ENCODE data around the gene KLHL2. TPM values are rescaled to one million over a fixed set of nuclear protein-coding genes. Genes with fewer than 3 reads are reported as not detected.
"Not testable (repeated sequence)": the region's sequence is repeated elsewhere in the genome, so short reads cannot be mapped to it uniquely, and the experiment has no call there.

KLHL2 gene
- total RNA-seq, 1 donor from 2014 or later, result 51.8 TPM

DNA sequence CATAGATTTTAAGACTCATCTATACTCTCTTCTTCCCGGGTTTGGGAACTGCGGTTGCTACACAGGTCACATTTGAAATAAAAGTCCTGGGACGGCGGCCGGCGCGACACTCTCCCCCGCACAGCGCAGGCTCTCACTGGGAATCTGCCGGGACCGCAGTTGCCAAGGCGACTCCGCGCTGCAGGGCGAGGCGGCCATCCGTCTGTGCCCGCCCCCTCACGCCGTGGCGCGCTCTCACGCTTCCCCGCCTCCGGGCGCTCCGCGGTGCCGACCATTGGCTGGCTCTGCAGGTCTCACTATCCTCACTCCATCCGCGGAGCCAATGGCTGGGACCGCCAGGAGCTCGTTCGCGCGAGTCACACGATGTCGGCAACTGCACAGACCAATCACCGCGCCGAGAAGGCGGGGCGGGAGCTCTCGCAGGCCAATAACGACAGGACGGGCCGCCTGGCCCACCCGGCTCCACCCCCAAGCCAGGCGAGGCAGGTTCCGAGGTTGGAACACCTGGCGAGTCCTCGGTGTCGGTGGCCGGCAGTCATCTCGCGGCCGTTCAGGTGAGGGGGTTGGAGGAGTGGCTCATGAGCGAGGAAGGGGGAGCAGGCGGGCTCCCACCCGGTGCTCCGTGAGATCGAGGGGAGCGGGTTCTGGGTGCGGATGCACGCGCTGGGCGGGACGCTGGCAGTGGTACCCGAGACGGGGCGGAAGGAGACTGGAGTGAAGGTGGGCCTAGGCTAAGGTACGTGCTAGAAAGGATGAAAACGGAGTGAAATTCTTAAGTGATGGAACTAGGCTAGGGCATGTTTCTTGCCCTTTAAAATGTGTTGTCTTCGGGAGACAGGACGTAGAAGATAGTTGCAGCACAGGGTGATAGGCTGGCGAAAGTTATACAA is 120.1 kb downstream of the KLHL2 start, which contains the start of gene MSMO1:
Gene MSMO1 (plus strand): TSS at position 459 of the 890 bp plus-strand sequence. CDS start 5,702 bp downstream, outside the sequence.
- DNase-seq (ENCODE audit: low spot score), result peak; percentile 100

DNA sequence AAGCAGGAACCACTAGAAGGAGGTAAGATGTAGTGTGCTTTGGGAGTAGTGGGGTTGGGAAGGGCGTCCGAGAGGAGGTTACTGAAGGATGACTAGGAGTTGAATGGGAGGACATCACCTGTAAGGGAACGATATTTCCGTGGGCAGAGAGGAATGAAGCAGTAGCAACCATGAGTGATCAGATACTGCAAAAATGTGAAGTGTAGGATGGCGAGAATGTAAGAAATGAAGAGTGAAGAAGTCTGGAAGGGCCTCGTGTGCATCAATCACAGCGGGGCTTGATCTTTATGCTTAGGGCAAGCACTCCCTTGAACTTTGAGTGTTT is 120.7 kb downstream of the KLHL2 start:
- no peak for DNase-seq (ENCODE audit: low spot score)

DNA sequence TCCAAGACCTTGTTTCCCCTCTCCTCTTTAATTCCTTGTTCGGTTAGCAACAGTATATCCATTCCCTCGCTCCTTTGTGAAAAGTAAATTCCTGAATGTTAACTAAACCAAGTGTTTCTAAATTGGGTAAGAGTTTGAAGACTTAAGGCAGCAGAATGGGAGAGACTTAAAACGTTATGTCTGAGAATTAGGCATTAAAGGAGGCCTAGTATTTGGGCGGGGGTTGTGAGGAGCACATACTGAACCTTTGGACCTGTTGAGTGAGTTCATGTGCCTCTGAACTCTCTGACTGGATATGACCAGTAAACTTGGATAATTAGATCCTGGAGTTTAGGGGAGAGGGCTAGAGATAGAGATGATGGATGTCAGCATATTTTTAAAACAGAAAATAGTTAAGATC is 121.3 kb downstream of the KLHL2 start:
- DNase-seq (ENCODE audit: low spot score), result no peak

DNA sequence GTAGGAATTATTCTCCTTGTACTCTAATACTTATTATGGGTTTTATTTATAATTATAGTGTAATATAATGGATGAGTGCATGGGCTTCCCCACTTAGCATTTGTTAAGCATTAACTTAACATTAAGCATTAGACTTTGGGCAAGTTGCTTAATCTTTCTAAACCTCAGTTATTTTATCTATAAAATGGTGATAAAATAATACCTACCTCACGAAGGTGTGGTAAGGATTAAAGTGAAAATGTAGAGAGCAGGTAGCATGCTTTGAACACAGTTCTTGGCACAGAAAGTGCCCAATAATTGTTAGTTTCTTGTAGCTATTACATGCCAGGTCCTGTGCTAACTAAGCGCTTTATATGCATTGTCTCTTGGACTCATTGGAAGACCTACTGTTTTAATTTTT is 122.7 kb downstream of the KLHL2 start:
- DNase-seq (ENCODE audit: low spot score), result no peak

DNA sequence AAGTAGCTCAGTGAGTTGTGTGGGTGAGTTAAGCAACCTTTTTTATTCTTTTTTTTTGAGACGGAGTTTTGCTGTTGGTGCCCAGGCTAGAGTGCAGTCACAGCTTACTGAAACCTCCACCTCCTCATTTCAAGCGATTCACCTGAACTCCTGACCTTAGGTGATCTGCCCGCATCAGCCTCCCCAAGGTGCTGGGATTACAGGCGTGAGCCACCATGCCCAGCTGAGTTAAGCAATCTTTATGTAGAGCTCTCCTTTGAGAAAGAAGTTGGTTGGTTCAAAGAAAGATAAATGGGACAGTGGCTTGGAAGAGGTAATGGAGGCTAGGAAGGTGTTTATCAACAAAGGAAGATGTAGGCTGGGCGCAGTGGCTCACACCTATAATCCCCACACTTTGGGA is 123.3 kb downstream of the KLHL2 start:
- DNase-seq (ENCODE audit: low spot score), result no peak

DNA sequence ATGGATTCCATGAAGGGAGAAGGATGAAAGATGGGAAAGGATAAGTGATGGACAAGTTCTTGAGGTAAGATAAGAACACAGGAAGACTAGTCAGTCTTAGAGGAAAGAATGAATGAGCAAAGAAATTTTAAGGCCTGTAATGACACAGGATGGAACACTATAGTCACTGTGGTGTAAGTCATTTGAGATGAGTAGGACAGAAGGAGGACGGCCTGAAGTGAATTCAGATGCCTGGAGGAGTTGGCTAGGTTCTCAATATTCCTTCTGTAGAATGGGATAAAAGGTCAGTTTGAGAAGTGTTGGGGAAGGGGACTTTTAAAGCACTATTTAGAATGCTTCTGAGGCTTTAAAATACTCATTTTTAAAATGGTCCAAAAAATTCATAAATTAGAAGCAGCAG is 124.0 kb downstream of the KLHL2 start:
- no peak for DNase-seq (ENCODE audit: low spot score)

DNA sequence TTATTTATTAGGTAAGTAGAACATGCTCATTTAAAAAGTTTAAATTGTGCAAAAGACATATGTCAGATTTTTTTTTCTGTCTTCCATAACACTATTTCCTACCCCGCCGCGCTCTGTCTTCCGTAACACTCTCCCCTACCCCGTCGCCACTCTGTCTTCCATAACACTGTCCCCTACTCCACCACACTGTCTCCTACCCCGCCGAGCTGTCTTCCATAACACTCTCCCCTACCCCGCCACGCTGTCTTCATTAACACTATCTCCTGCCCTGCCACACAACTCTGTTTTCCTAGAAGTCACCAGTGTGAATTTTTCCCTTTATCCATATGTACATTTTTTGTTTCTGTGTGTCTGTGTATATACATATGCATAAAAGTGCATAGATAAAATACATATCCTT is 124.5 kb downstream of the KLHL2 start:
- no peak for DNase-seq (ENCODE audit: low spot score)

DNA sequence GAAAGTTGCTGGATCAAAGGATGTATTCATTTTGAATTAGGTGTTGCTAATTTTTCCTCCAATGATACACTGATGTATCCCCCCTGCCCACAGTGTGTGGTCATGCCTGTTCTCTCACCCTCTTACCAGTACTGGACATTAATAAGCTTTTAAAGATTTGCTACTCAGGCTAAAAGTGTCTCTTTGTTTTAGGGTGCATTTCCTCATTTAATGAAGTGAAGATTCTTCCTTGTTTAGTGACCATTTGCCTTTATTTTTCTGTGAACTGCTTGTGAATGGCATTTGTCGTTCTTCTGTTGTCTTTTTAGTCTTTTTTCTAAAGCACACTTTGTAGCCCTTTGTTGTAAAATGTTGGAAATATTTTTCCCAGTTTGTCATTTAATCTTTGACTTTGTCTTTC is 125.1 kb downstream of the KLHL2 start:
- DNase-seq (ENCODE audit: low spot score), result no peak

DNA sequence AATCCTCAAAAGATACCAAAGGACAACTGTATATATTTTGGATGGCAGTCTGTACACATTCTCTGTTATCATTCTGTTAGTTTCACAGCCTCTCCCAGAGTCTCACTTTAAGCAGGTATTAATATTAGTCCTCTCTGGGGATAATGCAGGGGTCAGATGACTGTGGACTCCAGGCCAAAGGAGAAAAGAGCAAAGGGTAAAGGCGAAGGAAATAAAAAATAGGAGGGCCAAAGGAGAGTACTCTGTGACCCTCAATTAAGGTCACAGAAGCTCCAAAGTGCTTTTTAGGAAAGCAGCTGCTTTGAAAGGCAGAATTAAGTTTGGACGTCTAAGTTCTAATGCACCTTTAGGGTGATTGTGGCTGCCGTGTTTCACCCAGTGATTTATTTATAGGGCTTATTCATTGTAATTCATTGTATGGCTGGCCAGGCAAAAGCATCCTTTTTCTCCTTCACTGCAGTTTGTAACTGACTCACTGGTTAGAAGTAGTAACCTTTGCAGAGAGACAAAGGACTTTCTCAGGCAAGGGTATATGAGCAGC is 127.9 kb downstream of the KLHL2 start:
- no peak for DNase-seq (ENCODE audit: low spot score)

DNA sequence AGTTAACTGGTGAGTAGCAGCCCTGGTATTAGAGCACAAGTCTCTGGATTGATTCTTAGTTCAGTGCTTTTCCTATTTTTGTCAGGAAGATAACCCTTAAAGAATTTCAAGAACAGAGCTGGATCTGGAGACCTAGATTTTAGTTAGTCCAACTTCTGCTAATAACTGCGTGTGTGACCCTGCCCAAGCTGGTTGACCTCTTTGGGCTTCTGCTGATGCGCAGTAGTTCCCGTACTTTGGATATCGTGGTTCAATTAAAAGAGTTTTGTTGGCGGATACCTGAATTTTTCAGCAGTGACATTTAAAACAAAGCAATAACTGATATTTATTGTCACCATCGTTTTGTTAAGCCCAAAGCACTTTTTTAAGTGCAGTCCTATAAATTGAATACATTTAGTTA is 129.4 kb downstream of the KLHL2 start:
- DNase-seq (ENCODE audit: low spot score), result no peak

DNA sequence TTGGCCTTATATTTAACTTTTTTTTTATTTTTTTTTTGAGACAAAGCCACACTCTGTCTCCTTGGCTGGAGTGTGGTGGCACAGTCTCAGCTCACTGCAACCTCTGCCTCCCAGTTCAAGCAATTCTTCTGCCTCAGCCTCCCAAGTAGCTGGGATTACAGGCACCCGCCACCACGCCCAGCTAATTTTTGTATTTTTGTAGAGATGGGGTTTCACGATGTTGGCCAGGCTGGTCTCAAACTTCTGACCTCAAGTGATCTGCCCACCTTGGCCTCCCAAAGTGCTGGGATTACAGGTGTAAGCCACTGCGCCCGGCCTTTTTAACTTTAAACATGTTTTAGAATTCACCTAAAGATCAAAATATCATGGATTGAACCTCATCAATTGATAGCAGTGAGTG is 135.0 kb downstream of the KLHL2 start:
- DNase-seq (ENCODE audit: low spot score), result not testable (repeated sequence)

DNA sequence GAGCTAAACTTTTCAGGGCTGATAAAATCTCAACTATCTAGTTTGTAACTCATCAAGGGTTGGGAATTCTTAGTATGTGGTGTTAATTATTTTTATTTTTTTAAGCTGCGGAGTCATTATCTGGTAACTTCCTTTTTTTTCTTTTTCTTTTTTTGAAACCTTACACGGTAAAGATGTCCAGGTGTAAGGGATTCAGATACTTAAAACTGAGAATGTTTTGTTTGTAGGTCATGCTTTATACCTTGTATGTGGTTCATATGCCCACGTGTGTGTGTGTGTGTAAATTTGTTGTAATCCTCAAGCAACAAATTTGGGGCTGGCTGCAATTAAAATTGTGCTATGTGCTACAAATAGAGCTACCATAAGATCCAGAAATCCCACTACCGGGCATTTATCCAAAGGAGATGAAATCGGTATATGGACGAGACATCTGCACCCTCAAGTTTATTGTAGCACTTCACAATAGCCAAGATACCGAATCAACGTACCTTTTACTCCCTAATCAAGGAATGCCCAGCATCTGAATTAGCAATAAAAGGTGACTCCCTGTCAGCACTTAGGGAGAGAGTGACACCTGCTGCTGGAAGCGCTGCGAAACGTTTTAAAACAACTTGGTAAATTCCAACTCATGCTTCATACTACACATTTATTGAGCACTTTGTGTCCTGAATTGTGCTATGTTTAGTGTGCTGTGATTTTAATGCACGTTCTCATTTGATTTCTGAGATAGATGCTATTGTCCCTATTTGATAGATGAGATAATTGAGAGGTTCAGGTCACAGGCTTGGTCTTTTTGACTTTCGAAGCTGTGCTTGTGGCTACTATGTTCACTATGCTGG is 136.2 kb downstream of the KLHL2 start:
- DNase-seq (ENCODE audit: low spot score), result no peak

DNA sequence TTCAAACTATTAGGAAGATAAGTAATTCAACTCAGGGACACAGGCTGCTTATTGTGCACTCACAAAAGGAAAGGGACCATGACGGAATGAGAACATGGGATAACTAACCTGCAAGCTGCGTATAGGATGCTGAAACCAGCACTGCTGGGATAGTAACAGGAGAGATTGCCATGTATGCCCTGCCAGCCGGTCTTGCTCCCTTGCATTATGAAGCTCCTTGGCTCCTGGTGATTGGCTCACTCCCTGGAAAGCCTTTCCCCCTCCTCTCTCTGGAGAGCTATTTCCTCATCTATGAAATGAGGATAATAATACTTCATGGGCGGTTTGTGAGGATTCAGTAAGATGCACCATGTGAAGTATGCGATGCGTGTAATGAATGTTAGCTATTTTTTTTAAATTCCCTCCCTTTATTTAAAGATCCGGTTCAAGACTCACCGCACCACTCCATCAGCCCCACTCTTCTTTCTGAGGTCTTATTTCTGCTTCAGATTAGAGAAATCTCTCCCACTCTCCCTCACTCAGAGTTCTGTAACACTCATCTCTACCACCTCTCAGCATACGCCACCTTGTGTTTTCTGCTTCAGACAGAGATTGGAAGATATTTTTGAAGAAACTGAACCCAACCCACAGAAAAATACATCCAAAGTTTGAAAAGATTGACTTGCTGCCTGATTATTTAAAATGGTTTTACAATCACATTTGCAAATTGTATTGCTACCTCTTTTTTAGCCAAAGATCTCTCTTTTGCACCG is 138.5 kb downstream of the KLHL2 start:
- DNase-seq (ENCODE audit: low spot score), result no peak

DNA sequence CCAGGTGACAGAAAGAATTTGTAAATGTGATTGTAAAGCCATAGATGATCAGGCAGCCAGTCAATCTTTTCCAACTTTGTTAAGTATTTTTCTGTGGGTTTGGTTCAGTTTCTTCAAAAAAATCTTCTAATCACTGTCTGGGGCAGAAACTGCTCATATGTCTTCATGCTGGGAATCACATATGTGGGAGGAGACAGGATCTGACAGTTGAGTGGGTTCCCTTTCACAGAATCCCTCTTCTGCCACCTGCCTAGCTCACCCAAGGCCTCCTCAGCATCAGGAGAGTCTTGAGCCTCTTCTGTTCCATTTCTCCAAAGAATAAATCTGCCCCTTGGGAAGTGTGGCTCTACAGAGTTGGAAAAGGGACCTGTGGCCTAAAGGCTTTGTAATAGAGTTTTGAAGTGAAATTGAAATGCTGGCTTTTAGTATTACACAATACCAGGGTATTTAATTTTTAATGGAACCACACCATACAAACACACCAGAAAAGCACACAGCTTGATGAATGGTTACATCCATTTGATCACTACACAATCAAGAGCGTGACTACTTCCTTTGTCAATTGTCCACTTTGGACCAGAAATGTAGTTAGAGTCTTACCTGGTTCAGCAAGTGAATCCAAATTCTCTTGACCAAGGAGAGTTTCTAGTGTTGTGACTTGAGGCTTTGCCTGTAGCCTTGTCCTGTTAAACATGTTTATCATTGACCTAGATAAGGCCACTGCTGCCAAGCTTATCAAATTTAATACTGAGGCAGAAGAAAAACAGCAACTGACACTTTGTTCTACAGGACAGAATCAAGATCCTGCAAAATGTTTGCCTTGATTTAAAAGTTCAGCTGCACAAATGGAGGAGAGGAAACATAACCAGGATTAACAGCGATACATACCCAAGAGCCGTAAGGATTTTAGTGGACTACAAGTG is 140.5 kb downstream of the KLHL2 start:
- DNase-seq (ENCODE audit: low spot score), result no peak

DNA sequence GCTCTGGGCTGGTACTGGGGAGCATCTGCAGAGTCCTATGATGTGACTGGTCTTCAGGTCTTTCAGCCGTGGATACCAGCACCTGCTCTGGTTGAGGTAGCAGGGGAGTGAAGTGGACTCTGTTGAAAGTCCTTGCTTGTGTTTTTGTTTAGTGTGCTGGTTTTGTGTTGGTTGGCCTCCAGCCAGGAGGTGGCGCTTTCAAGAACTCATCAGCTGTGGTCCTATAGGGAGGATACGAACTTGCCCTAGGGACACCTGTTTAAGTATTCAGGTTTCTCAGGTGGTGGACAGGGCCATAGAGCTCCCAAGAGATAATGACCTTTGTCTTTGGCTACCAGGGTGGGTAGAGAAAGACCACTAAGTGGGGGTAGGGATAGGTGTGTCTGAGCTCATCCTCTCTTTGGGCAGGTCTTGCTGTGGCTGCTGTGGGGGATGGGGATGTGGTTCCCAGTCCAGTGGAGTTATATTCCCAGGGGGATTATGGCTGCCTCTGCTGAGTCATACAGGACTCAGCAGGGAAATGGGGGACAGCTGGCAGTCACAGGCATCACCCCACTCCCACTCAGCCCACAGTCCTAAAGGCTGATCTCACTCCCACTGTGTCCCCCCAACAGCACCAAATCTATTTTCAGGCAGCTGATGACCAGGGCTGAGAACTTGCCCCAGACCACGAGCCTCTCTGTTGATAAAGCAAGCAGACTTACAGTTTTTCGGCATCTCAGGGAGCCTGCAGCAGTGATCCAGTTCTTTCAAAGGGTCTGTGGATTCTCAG is 144.2 kb downstream of the KLHL2 start:
- no peak for DNase-seq (ENCODE audit: low spot score)

DNA sequence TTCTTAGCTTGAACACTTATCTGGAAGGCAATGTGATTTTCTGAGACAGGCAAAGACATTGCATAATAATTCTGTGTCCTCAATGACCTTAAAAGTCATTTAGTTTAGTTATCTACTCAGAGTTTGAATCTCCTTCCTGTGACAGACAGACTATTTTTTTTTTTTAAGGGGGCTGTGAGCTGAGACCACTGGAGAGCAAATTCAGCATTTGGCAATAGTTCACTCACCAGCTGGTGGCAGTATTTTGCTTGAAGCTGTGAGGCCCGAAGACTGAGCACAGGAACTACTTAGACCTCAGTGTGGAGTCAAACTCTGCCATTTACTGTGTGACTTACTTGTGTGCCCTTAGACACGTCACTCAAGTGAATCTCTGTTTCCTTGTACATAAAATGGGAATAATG is 148.5 kb downstream of the KLHL2 start:
- DNase-seq (ENCODE audit: low spot score), result peak; percentile 42

DNA sequence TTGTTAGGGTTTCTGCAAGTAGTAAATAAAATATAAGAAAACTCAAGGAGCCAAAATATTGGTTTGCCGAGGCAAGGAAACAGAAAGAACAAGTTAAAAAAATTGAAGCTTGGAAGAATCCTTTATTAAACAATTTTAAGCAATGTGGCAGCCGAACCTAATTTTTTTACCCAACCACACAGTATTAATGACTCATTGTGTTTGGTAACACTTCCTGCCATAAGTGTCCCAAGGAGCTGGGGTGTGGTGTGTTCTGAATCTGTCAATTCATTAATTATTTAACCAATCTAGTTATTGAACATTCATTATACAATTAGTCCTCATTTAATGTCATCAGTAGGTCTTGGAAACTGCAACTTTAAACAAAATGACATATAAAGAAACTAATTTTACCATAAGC is 152.1 kb downstream of the KLHL2 start:
- DNase-seq (ENCODE audit: low spot score), result no peak

DNA sequence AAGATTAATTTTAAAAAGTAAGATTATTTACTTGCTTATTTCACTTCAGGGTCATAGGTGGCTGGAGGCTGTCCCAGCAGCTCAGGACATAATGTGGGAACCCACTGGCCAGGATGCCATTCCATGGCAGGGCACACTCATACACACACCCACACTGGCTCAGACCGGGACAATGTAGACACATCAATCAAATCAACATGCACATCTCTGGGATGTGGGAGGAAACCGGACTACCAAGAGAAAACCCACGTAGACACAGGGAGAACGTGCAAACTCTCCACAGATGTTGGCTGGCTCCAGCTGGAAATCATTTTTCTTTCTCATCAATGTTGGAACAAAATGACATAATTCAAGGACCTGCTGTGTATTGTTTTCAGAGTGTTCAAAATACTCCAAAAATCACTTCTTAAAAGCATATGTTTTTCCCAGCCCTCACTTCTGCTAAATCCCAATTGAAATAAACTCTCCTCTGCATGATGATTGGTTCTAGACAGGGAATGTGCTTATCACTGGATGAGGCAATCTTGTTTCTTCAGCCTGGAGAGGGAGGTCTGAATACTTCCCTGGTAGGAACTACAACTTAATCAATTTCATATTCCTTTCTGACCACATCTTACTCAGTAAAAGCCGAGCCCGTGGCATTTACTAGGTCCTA is 152.8 kb downstream of the KLHL2 start:
- DNase-seq (ENCODE audit: low spot score), result no peak

DNA sequence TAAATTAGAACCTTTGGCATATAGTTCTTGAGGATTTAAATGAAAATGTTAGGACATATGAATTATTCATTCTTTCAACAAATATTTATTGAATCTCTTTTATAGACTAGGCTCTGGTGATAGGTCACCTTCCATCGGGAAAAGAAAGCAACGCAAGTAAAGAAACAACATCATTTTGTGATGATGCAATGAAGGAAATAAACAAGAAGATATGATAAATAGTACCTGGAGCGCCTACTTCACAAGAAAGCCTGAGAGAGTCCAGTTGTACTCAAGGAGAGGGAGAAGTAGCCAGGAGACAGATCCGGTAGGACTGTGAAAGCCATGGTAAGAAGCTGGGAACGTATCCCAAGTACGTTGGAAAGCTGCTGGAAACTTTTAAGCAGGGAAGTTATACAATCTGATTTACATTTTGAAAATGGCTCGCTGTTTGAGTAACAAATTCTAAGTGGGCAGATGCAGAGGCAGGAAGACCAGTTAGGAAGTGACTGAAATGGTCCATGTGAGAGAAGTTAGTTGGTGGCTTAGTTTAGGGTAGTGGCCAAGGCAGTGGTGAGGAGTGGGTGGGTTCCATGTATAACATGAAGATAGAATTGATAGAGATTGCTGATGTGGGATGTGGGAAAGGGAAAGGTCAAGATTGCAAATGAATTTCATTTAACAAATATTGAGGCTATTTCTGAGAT is 153.8 kb downstream of the KLHL2 start:
- no peak for DNase-seq (ENCODE audit: low spot score)
